Mesendoderm (in vitro differentiated cells): ENCODE results near the gene AHI1.

Experiments used
- DNase-seq: peaks from one replicate; pipeline ENCODE4 v3.0.0; 2013
- H2AK5ac ChIP-seq: 2 replicates; pipeline ENCODE4 v1.6.1; 2013; ENCODE audit warnings: low read length, inconsistent platforms
- H2BK120ac ChIP-seq: 2 replicates; pipeline ENCODE4 v1.6.1; 2013; ENCODE audit warnings: low read depth, mild to moderate bottlenecking, low read length, moderate library complexity, mixed read lengths
- H2BK15ac ChIP-seq: replicated peaks from 2 replicates; pipeline ENCODE4 v1.6.1; 2013; ENCODE audit warnings: low read depth, mild to moderate bottlenecking, moderate library complexity
- H2BK5ac ChIP-seq: 2 replicates; pipeline ENCODE4 v1.6.1; 2013; ENCODE audit warnings: low read length, inconsistent platforms
- H3K18ac ChIP-seq: 2 replicates; pipeline ENCODE4 v1.6.1; 2013; ENCODE audit warnings: mild to moderate bottlenecking, low read length, mixed read lengths
- H3K23ac ChIP-seq: one replicate; pipeline ENCODE4 v1.6.1; 2013; ENCODE audit warnings: low read length
- H3K27ac ChIP-seq: 2 replicates; pipeline ENCODE4 v1.5.1; 2013; ENCODE audit warnings: low read depth, mild to moderate bottlenecking, inconsistent platforms, low read length, moderate library complexity
- H3K27me3 ChIP-seq: 2 replicates; pipeline ENCODE4 v1.6.1; 2013; ENCODE audit warnings: low read length, control low read depth, mild to moderate bottlenecking, inconsistent platforms; ENCODE audit not compliant: insufficient read depth, poor library complexity
- H3K36me3 ChIP-seq: 2 replicates; pipeline ENCODE4 v1.6.1; 2013; ENCODE audit warnings: low read length, inconsistent platforms; ENCODE audit not compliant: control insufficient read depth, insufficient read depth
- H3K4ac ChIP-seq: one replicate; pipeline ENCODE4 v1.6.1; 2013; ENCODE audit warnings: low read depth, mild to moderate bottlenecking, low read length, moderate library complexity
- H3K4me1 ChIP-seq: 2 replicates; pipeline ENCODE4 v1.6.1; 2013; ENCODE audit warnings: low read depth, low read length, inconsistent platforms; ENCODE audit not compliant: control insufficient read depth
- H3K4me2 ChIP-seq: 2 replicates; pipeline ENCODE4 v1.6.1; 2013; ENCODE audit warnings: low read length
- H3K4me3 ChIP-seq: 2 replicates; pipeline ENCODE4 v1.5.1; 2013; ENCODE audit warnings: mild to moderate bottlenecking, low read length
- H3K56ac ChIP-seq: one replicate; pipeline ENCODE4 v1.6.1; 2013; ENCODE audit warnings: low read length
- H3K79me1 ChIP-seq: 2 replicates; pipeline ENCODE4 v1.6.1; 2013; ENCODE audit warnings: low read length, inconsistent platforms
- H3K79me2 ChIP-seq: 2 replicates; pipeline ENCODE4 v1.6.1; 2013; ENCODE audit warnings: mild to moderate bottlenecking, low read length; ENCODE audit not compliant: control insufficient read depth, insufficient read depth
- H3K9ac ChIP-seq: 2 replicates; pipeline ENCODE4 v1.6.1; 2013; ENCODE audit warnings: low read length, inconsistent platforms
- H4K5ac ChIP-seq: one replicate; pipeline ENCODE4 v1.6.1; 2013; ENCODE audit warnings: low read length
- H4K8ac ChIP-seq: one replicate; pipeline ENCODE4 v1.6.1; 2013; ENCODE audit warnings: low read depth, mild to moderate bottlenecking, control low read depth, low read length, moderate library complexity
- WGBS: extraction: QIAGEN DNeasy Blood & Tissue Kit; methylation state at CpG from one replicate; pipeline ENCODE4 v1.1.7; 2013; ENCODE audit warnings: low lambda C conversion rate, missing lambda C conversion rate; ENCODE audit not compliant: insufficient coverage; ENCODE audit errors: extremely low coverage; 5-methylcytosine and 5-hydroxymethylcytosine counted together

AHI1 gene

GRCh38 chr6:135390458-135390857, 107.1 kb downstream of the AHI1 start:
- H4K5ac ChIP-seq: no peak overlapping the region
- WGBS: no CpG with 5 or more reads among the region's 4 CpGs
- no peak for DNase-seq
- H2AK5ac ChIP-seq: no peak overlapping the region
- H3K9ac ChIP-seq: no peak overlapping the region
- H3K36me3 ChIP-seq: no peaks in the 10 kb centered on the region
- no peaks in the 10 kb centered on the region for H3K79me1 ChIP-seq
- no peaks in the 10 kb centered on the region for H3K27me3 ChIP-seq
- H3K4me3 ChIP-seq: no peak overlapping the region
- H2BK120ac ChIP-seq: no peak overlapping the region
- H3K4me1 ChIP-seq: no peaks in the 10 kb centered on the region
- H3K4me2 ChIP-seq: no peak overlapping the region
- no peak overlapping the region for H2BK15ac ChIP-seq
- H3K4ac ChIP-seq: no peak overlapping the region
- H2BK5ac ChIP-seq: no peak overlapping the region
- no peak overlapping the region for H3K18ac ChIP-seq
- no peak overlapping the region for H3K56ac ChIP-seq
- H4K8ac ChIP-seq: no peak overlapping the region
- H3K79me2 ChIP-seq: no peaks in the 10 kb centered on the region
- no peak overlapping the region for H3K27ac ChIP-seq
- H3K23ac ChIP-seq: no peak overlapping the region

DNA sequence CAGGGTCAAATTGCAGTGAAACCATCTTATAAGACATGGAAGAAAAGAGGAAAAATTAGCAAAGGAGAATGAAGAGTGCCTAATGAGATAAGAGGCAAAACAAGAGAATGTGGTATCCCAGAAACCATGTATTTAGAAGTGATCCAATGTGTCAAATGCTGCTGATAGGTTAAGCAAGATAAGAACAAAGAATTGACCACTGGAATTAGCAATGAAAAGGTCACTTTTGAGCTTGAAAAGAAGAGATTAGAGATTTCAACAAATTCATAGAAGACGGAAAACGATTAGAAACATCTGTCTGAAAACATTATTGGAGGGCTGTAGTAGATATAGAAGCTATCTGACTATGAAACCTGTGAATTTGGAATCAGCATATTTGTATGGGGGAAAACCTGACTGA, 112.2 kb downstream of the AHI1 start:
- H3K23ac ChIP-seq: no peak overlapping the region
- no peak overlapping the region for H3K9ac ChIP-seq
- H3K27me3 ChIP-seq: no peaks in the 10 kb centered on the region
- no peak overlapping the region for H4K5ac ChIP-seq
- no peak overlapping the region for H3K56ac ChIP-seq
- H4K8ac ChIP-seq: no peak overlapping the region
- no peak overlapping the region for H3K4me3 ChIP-seq
- no peaks in the 10 kb centered on the region for H3K79me1 ChIP-seq
- H2BK120ac ChIP-seq: no peak overlapping the region
- H3K18ac ChIP-seq: no peak overlapping the region
- no CpG with 5 or more reads among the region's 2 CpGs for WGBS
- H3K4me1 ChIP-seq: no peaks in the 10 kb centered on the region
- H3K4ac ChIP-seq: no peak overlapping the region
- H2BK5ac ChIP-seq: no peak overlapping the region
- H3K4me2 ChIP-seq: no peak overlapping the region
- H2AK5ac ChIP-seq: no peak overlapping the region
- no peaks in the 10 kb centered on the region for H3K79me2 ChIP-seq
- no peak overlapping the region for H2BK15ac ChIP-seq
- H3K36me3 ChIP-seq: no peaks in the 10 kb centered on the region
- DNase-seq: peak; percentile 52
- H3K27ac ChIP-seq: no peak overlapping the region

GRCh38 chr6:135383766-135384165, 113.8 kb downstream of the AHI1 start:
- H3K4ac ChIP-seq: no peak overlapping the region
- H2BK120ac ChIP-seq: no peak overlapping the region
- H3K36me3 ChIP-seq: no peaks in the 10 kb centered on the region
- H2AK5ac ChIP-seq: no peak overlapping the region
- no peak overlapping the region for H4K8ac ChIP-seq
- H3K4me3 ChIP-seq: no peak overlapping the region
- H3K4me2 ChIP-seq: no peak overlapping the region
- H3K18ac ChIP-seq: no peak overlapping the region
- H3K79me1 ChIP-seq: no peaks in the 10 kb centered on the region
- no peak overlapping the region for H2BK15ac ChIP-seq
- peak; percentile 10 for DNase-seq
- H2BK5ac ChIP-seq: no peak overlapping the region
- no peaks in the 10 kb centered on the region for H3K79me2 ChIP-seq
- H3K23ac ChIP-seq: no peak overlapping the region
- no CpG with 5 or more reads among the region's 3 CpGs for WGBS
- H4K5ac ChIP-seq: no peak overlapping the region
- H3K27ac ChIP-seq: no peak overlapping the region
- no peak overlapping the region for H3K56ac ChIP-seq
- no peak overlapping the region for H3K9ac ChIP-seq
- no peaks in the 10 kb centered on the region for H3K4me1 ChIP-seq
- H3K27me3 ChIP-seq: no peaks in the 10 kb centered on the region

DNA sequence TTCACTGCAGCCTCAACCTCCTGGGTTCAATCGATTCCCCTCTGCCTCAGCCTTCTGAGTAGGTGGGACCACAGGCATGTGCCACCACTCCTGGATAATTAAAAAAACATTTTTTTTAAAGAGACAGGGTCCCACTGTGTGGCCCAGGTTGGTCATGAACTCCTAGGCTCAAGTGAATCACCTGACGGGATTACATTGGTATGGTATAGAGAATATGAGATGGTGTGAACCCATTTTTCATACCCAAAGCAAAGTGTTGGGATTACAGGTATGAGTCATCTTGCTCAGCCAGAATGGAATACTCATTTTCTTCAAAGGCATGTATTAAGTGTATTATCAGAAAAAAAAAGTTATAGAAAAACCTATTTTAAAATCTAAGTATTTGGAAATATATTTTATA, 114.2 kb downstream of the AHI1 start:
- no peaks in the 10 kb centered on the region for H3K79me2 ChIP-seq
- no peak overlapping the region for H3K18ac ChIP-seq
- H3K56ac ChIP-seq: no peak overlapping the region
- H2BK5ac ChIP-seq: no peak overlapping the region
- no peaks in the 10 kb centered on the region for H3K27me3 ChIP-seq
- no peak overlapping the region for H4K5ac ChIP-seq
- no peaks in the 10 kb centered on the region for H3K79me1 ChIP-seq
- DNase-seq: no peak
- no peak overlapping the region for H3K9ac ChIP-seq
- H3K4me3 ChIP-seq: no peak overlapping the region
- H4K8ac ChIP-seq: no peak overlapping the region
- H3K27ac ChIP-seq: no peak overlapping the region
- no peak overlapping the region for H2BK15ac ChIP-seq
- no peak overlapping the region for H3K23ac ChIP-seq
- no peaks in the 10 kb centered on the region for H3K36me3 ChIP-seq
- H3K4me1 ChIP-seq: no peaks in the 10 kb centered on the region
- no peak overlapping the region for H3K4ac ChIP-seq
- H2BK120ac ChIP-seq: no peak overlapping the region
- H3K4me2 ChIP-seq: no peak overlapping the region
- no CpG with 5 or more reads among the region's 2 CpGs for WGBS
- H2AK5ac ChIP-seq: no peak overlapping the region

DNA sequence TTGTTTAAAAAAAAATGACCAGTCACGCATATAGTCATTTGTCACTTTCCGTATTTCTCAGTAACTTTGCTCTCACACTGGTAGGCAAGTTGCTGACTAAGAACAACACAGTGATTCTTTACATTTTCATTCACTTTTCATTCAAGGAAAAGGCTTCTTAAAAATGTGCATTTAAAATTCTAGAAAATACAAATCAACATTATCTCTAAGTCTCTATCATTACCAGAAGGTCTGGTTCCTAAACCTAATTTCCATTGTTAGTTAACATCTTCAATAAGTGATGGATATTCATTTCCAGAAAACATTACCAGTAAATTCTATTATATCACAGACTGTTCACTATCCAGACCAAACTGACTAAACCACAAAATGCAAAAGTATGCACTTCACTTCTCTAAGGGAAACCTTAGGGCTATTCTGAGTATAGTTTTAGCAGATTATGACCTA, 115.3 kb downstream of the AHI1 start:
- Histone ChIP-seq H2BK15ac (no peak overlapping the region), H3K36me3 (no peaks in the 10 kb centered on the region), H4K8ac (no peak overlapping the region), H3K4me1 (no peaks in the 10 kb centered on the region), H3K4me3 (no peak overlapping the region), H2BK120ac (no peak overlapping the region), H3K79me2 (no peaks in the 10 kb centered on the region), H3K27me3 (no peaks in the 10 kb centered on the region), H3K23ac (no peak overlapping the region), H3K4ac (no peak overlapping the region), H3K18ac (no peak overlapping the region), H2AK5ac (no peak overlapping the region), H3K27ac (no peak overlapping the region), H2BK5ac (no peak overlapping the region), H3K56ac (no peak overlapping the region), H4K5ac (no peak overlapping the region), H3K4me2 (no peak overlapping the region), H3K9ac (no peak overlapping the region), H3K79me1 (no peaks in the 10 kb centered on the region)
- DNase-seq: no peak
- WGBS: 100% methylated on average over 2 of the region's 2 CpGs

DNA sequence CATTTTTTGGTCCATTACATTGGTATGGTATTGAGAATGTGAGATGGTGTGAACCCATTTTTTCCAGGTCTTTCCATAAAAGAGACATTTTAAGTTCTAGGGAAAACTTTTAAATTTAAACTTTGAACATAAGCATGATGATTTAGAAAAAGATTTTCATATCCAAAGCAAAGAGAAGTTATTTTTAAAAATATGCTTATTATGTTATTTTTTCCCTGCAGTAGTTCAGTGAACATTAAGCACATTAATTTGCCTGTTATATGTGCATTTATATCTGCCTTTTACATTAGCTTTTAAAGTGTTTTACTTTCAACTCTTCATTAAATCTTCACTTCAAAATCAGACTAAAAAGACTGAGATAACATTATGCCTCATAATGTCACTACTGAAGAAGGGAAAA, 116.7 kb downstream of the AHI1 start:
- no peak overlapping the region for H3K4ac ChIP-seq
- no peak overlapping the region for H2AK5ac ChIP-seq
- H2BK120ac ChIP-seq: no peak overlapping the region
- H3K18ac ChIP-seq: no peak overlapping the region
- no peak overlapping the region for H2BK5ac ChIP-seq
- no peak overlapping the region for H3K4me3 ChIP-seq
- H3K4me2 ChIP-seq: no peak overlapping the region
- H4K5ac ChIP-seq: no peak overlapping the region
- H4K8ac ChIP-seq: no peak overlapping the region
- H3K4me1 ChIP-seq: no peaks in the 10 kb centered on the region
- H3K9ac ChIP-seq: no peak overlapping the region
- no peak overlapping the region for H2BK15ac ChIP-seq
- H3K56ac ChIP-seq: no peak overlapping the region
- H3K79me2 ChIP-seq: no peaks in the 10 kb centered on the region
- no peak overlapping the region for H3K27ac ChIP-seq
- no peaks in the 10 kb centered on the region for H3K79me1 ChIP-seq
- DNase-seq: no peak
- no peaks in the 10 kb centered on the region for H3K27me3 ChIP-seq
- H3K36me3 ChIP-seq: no peaks in the 10 kb centered on the region
- no peak overlapping the region for H3K23ac ChIP-seq
